HepG2 (cell line): ENCODE measurements around the gene PAK6. TPM values are rescaled to one million over a fixed set of nuclear protein-coding genes. Genes with fewer than 3 reads are reported as not detected.

ENCODE experiments used
- ATAC-seq: fragments of 200-7000 bp; cut with Tn5 transposase; 3 replicates; pipeline ENCODE4 v1.9.1; 2020; ENCODE audit warnings: mild to moderate bottlenecking, moderate library complexity
- BruUV-seq: library from RNA; stranded (reverse); fragments of 400-500 nt; replicated peaks from 2 replicates; lab custom pipeline; 2021; lab: Mats Ljungman, UMichigan
- CTCF ChIA-PET: fragments of 300-600 bp; formaldehyde crosslinking; extraction: SDS; loops from one replicate; lab custom pipeline; 2021; ENCODE audit warnings: low total read pairs, inconsistent platforms, low intra/inter-chr PET ratio; lab: Yijun Ruan, JAX
- POLR2A ChIA-PET: fragments of 350-600 bp; sonication (Branson Sonifier 250); formaldehyde crosslinking; loops from one replicate; lab custom pipeline; 2020; ENCODE audit warnings: antibody characterized with exemption, inconsistent platforms; lab: Yijun Ruan, JAX
- DNase-seq: peaks from one replicate; pipeline ENCODE4 v3.0.0-alpha.2; 2015; ENCODE audit warnings: low spot score
- FAIRE-seq: peaks from 3 replicates; lab custom pipeline; 2011; peaks lifted over from hg19 to GRCh38; lab: Jason Lieb, UNC
- H2AFZ ChIP-seq: one replicate; pipeline ENCODE4 v1.6.1; 2011; ENCODE audit warnings: low read length, inconsistent platforms
- H3K27ac ChIP-seq: fragments of 300-600 bp; 3 replicates; pipeline ENCODE4 v1.8.0; 2011; ENCODE audit warnings: mixed run types, mild to moderate bottlenecking, mixed read lengths, low read length, inconsistent platforms; ENCODE audit not compliant: insufficient read depth; ENCODE audit errors: extremely low read length
- H3K27me3 ChIP-seq, 2 experiments: fragments of 200-600 bp in 1 of 2; 2 replicates in 1 of 2; 3 replicates in 1 of 2; pipeline versions ENCODE4 v1.6.0 to v1.8.0; 2011; ENCODE audit warnings: low read length in 2 of 2, mild to moderate bottlenecking in 2 of 2, moderate library complexity in 2 of 2, inconsistent platforms in 1 of 2; ENCODE audit not compliant: insufficient read depth in 2 of 2, control insufficient read depth in 1 of 2
- H3K36me3 ChIP-seq, 2 experiments: fragments of 200-600 bp in 1 of 2; replicated peaks in 1 of 2; 2 replicates in 1 of 2; 3 replicates in 1 of 2; pipeline versions ENCODE4 v1.5.1 to v1.8.0; 2011; ENCODE audit warnings: low read length in 2 of 2, inconsistent platforms in 1 of 2; ENCODE audit not compliant: insufficient read depth in 2 of 2, control insufficient read depth in 1 of 2
- H3K4me1 ChIP-seq: 2 replicates; pipeline ENCODE4 v1.5.1; 2012; ENCODE audit warnings: low read length, inconsistent platforms; ENCODE audit not compliant: insufficient read depth
- H3K4me2 ChIP-seq: 2 replicates; pipeline ENCODE4 v1.6.0; 2011; ENCODE audit warnings: low read depth, low read length, inconsistent platforms
- H3K4me3 ChIP-seq, 3 experiments: fragments of 200-600 bp in 1 of 3; sonication (generic), shearing (Covaris generic) in 1 of 3; replicated peaks in 1 of 3; 2 replicates each; pipeline ENCODE4 v1.5.1; 2011 to 2016; ENCODE audit warnings: low read length in 3 of 3, inconsistent platforms in 2 of 3, low read depth in 2 of 3, mild to moderate bottlenecking in 2 of 3, control low read depth in 1 of 3, mixed read lengths in 1 of 3; ENCODE audit not compliant: insufficient read depth in 1 of 3
- H3K79me2 ChIP-seq: one replicate; pipeline ENCODE4 v1.6.1; 2011; ENCODE audit warnings: low read length, inconsistent platforms; ENCODE audit not compliant: insufficient read depth
- H3K9ac ChIP-seq: 2 replicates; pipeline ENCODE4 v1.6.0; 2011; ENCODE audit warnings: mild to moderate bottlenecking, low read depth, low read length, inconsistent platforms; ENCODE audit not compliant: insufficient read depth
- H3K9me3 ChIP-seq: 2 replicates; pipeline ENCODE4 v1.5.1; 2012; ENCODE audit warnings: mild to moderate bottlenecking, low read length
- H4K20me1 ChIP-seq: 2 replicates; pipeline ENCODE4 v1.6.0; 2011; ENCODE audit warnings: inconsistent platforms, mild to moderate bottlenecking, low read length, moderate library complexity; ENCODE audit not compliant: insufficient read depth
- AKAP8 ChIP-seq: sonication (generic); formaldehyde crosslinking; IDR thresholded peaks from 2 replicates; pipeline ENCODE4 v1.5.1; 2020; ENCODE audit warnings: mild to moderate bottlenecking, missing genetic modification reagents
- HIC2 ChIP-seq: sonication (generic); formaldehyde crosslinking; IDR thresholded peaks from 2 replicates; pipeline ENCODE4 v1.9.0; 2022; ENCODE audit warnings: low read depth, missing genetic modification reagents
- MBNL3 ChIP-seq: fragments of 250-450 bp; sonication (Bioruptor Pico); conservative IDR thresholded peaks from 2 replicates; pipeline ENCODE4 v1.8.0; 2022; ENCODE audit warnings: mild to moderate bottlenecking, inconsistent platforms
- NFE2 ChIP-seq: sonication (generic); formaldehyde crosslinking; IDR thresholded peaks from 2 replicates; pipeline ENCODE4 v1.4.0; 2020; ENCODE audit warnings: missing genetic modification reagents
- ZSCAN12 ChIP-seq: sonication (generic); formaldehyde crosslinking; IDR thresholded peaks from 2 replicates; pipeline ENCODE4 v1.9.0; 2021; ENCODE audit warnings: mild to moderate bottlenecking, missing genetic modification reagents
- WGBS: methylation state at CpG from one replicate; pipeline ENCODE4 v1.1.6; 2017; ENCODE audit warnings: low lambda C conversion rate; 5-methylcytosine and 5-hydroxymethylcytosine counted together
- in situ Hi-C: cut with HindIII; loops from 2 replicates; pipeline ENCODE4 v1.10.0; 2017; ENCODE audit warnings: low pct_unique_long_range_greater_than_20kb; ENCODE audit not compliant: extremely low pct_ligation_motif_present
- intact Hi-C: fragments of 100-400 bp; cut with micrococcal nuclease; formaldehyde crosslinking; loops from one replicate; pipeline ENCODE4 v1.10.0; 2022; ENCODE audit not compliant: unreplicated experiment
- polyA plus RNA-seq, 8 experiments: library from polyadenylated mRNA; depleted of rRNA in 3 of 8; stranded (reverse) in 7 of 8; unstranded in 1 of 8; fragments of >200 nt; fragmentation: Illumina TruSeq in 4 of 8; extraction: Trizol in 4 of 8; gene quantifications; 2 replicates each; pipeline versions ENCODE4 v1.2.1 to v1.2.3, GENCODE V29; 2011 to 2016; ENCODE audit warnings: low read depth in 4 of 8, missing spikeins in 1 of 8, mixed read lengths in 1 of 8; ENCODE audit not compliant: insufficient read depth in 1 of 8
- total RNA-seq, 5 experiments: library from RNA; depleted of rRNA; stranded (reverse); fragments of >200 nt; fragmentation: Illumina TruSeq; extraction: Trizol; gene quantifications; 2 replicates each; pipeline ENCODE4 v1.2.3, GENCODE V29; 2016; ENCODE audit warnings: low read depth in 1 of 5

The PAK6 gene
- total and polyA plus RNA-seq, 2 of the 13 experiments (the other 11 are each of a cell fraction or from before 2014, with no cell fraction given) = 0.07 TPM; not detected in 1

- no peak for ATAC-seq
- no TSS peak for BruUV-seq
- peaks cover 17 to 91% of the 10 kb centered on the region in 2 experiments for H3K27me3 ChIP-seq
- no peak for TF ChIP-seq ZSCAN12 (CRISPR knock-in tag)
- no peak for TF ChIP-seq AKAP8 (CRISPR knock-in tag)
- TF ChIP-seq, all 625 proteins: peak for 0
- no peak overlapping the region for H3K4me2 ChIP-seq
- ChIA-PET CTCF (no interaction called here), POLR2A (no interaction called here)
- H3K36me3 ChIP-seq = no peaks in the 10 kb centered on the region
- H3K27ac ChIP-seq = no peak overlapping the region
- H3K4me3 ChIP-seq = no peak overlapping the region
- no peaks in the 10 kb centered on the region for H3K9me3 ChIP-seq
- DNase-seq (no peak), FAIRE-seq (no peak)
- no peaks in the 10 kb centered on the region for H3K79me2 ChIP-seq
- H3K4me1 ChIP-seq = no peaks in the 10 kb centered on the region
- H3K9ac ChIP-seq = no peak overlapping the region
- in situ Hi-C loops (no loop called here), intact Hi-C loops (no loop called here)
- no peaks in the 10 kb centered on the region for H4K20me1 ChIP-seq
- WGBS = 0% methylated on average over 1 of the region's 1 CpG
- H2AFZ ChIP-seq = no peak overlapping the region
These were observed 46.7 kb downstream of the PAK6 start for GRCh38 chr15:40285554-40286011.

GRCh38 chr15:40286061-40286532 is 47.2 kb downstream of the PAK6 start:
- H3K79me2 ChIP-seq = no peaks in the 10 kb centered on the region
- TF ChIP-seq HIC2 (CRISPR knock-in tag) = no peak
- TF ChIP-seq NFE2 = no peak
- no peak for TF ChIP-seq MBNL3
- H3K27ac ChIP-seq = no peak overlapping the region
- no peak overlapping the region for H3K4me2 ChIP-seq
- in situ Hi-C loops = no loop called here
- no peak for FAIRE-seq
- H3K4me1 ChIP-seq = 0 out of 2 replicates have a peak, but pooled peaks cover 3% of the 10 kb centered on the region
- no peak overlapping the region for H2AFZ ChIP-seq
- no peak for DNase-seq
- no TSS peak for BruUV-seq
- no peak for ATAC-seq
- no peak overlapping the region for H3K9ac ChIP-seq
- intact Hi-C loops = no loop called here
- H4K20me1 ChIP-seq = no peaks in the 10 kb centered on the region
- WGBS = 3% methylated on average over 6 of the region's 7 CpGs
- H3K9me3 ChIP-seq = no peaks in the 10 kb centered on the region
- CTCF ChIA-PET = no interaction called here
- POLR2A ChIA-PET = no interaction called here
- no peaks in the 10 kb centered on the region for H3K36me3 ChIP-seq
- peaks cover 20 to 89% of the 10 kb centered on the region in 2 experiments for H3K27me3 ChIP-seq
- no peak overlapping the region for H3K4me3 ChIP-seq
